NCI-H2227 (cell line): ENCODE measurements around the gene CDHR3.
A peak's percentile ranks its signal among the peaks of the same experiment; 100 is the strongest.

Source experiments
- DNase-seq: peaks from one replicate; lab custom pipeline; 2025; ENCODE audit not compliant: unreplicated experiment; lab: John Stamatoyannopoulos, UW

CDHR3 gene

DNA sequence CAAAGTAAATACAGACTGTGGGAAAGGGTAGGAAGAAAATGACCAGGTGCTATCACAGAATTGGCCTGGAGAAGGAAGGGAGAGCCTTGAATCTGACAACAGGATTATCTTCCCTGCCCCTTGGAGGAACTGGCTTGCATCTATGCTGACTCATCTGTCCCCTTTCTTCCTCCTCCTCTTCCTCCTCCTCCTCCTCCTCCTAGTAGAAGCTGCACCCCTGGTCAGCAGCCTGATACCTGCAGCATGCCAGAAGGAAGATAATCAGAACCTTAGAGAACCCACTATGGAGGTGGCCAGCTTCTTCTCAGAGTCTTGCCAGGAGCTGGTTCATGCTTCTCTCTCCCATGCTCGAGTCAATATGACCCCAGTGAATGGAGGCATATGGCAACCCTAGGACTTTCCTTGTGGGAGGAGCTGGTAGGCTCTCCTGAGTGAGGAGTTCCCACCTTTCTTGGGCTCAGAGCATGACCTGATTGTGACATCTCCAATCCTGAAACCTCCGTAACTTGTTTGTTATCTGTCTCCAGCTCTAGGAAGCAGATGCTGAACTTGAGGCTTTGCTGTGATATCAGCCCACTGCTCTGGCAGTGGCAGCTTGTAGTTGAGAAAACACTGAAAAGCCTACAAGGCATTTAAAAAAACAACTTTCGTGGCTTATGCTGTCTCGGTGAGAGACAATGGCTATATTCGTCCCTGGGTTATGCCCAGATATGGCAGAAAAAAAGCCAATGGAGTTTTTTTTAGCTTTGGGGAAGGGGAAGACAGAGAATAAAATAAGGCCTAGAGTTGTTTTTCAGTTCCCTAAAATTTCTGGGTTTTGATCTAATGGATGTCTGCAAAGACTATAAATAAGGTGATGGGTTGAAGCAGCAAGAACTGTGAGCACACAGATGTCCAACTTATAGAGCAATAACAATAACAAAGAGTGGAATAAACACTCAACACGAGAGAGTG lies 60.6 kb downstream of the CDHR3 start:
- no peak for DNase-seq

- DNase-seq = no peak
Measured at GRCh38 chr7:106026101-106026500, 63.0 kb downstream of the CDHR3 start.

DNA sequence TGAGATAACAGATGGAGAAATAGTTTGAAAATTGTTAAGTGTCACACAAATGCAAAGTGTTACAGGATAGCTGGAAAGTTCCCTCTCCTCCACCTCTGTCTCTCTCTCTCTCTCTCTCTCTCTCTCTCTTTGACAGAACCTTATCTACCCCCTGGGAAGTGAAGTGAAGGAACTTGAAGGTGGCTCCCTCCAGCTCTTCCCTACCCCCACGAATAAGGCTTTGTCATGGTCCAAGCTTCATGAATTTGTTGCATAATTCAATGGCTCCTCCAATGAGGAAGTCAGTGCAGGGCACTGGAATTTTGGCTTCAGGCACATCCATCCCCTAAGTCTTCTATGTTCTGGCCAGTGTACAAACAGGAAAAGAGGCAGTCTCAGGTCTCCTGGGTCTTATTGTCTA lies 66.4 kb downstream of the CDHR3 start:
- DNase-seq = no peak

GRCh38 chr7:106029941-106030340 lies 66.9 kb downstream of the CDHR3 start:
- no peak for DNase-seq

GRCh38 chr7:106031300-106032035 lies 68.4 kb downstream of the CDHR3 start:
- peak; percentile 79 for DNase-seq

GRCh38 chr7:106032295-106032694 lies 69.2 kb downstream of the CDHR3 start:
- no peak for DNase-seq

- DNase-seq = no peak
Measured at GRCh38 chr7:106033735-106034134, 70.7 kb downstream of the CDHR3 start.

GRCh38 chr7:106034383-106034782 lies 71.3 kb downstream of the CDHR3 start:
- DNase-seq = no peak

- DNase-seq = no peak
Measured at GRCh38 chr7:106035568-106035967, 72.5 kb downstream of the CDHR3 start.

- no peak for DNase-seq
Measured at GRCh38 chr7:106036004-106036403, 72.9 kb downstream of the CDHR3 start.

- no peak for DNase-seq
Measured at GRCh38 chr7:106037489-106038176, 74.6 kb downstream of the CDHR3 start.

DNA sequence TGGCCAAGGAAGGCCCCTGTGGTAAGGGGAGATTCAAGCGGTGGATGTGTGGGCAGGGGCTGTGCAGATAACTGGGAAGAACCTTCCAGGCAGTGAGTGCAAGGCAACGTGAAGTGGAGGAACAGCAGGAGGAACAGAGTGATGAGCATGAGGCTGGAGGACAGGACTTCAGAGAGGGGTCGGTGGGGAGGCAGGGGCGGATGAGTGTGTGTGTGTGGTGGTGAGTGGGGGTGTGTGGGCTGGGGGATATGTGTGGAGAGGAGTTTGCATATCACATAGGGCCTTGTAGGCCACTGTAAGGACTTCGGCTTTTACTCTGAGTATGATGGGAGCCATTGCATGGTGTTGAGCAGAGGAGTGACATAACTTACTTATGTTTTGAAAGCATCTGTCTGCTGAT lies 75.2 kb downstream of the CDHR3 start:
- DNase-seq = no peak

DNA sequence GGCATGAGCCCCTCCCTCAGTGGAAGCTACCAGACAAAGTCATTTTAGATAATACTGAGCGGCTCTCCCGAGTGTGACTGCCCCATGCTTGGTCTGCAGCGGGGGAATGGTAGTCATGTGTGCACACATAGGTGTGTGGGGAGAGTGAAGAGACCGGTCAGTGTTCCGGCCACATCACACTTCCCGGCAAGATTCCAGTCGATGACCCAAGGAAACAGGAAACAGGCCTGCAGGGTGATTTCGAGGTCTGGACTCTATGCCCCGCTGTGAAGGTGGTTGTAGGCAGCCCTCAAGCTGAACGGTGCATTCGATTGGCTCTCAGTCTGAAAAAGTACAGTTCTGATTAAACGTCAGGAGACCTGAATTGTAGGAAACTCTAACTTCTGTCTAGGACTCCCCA lies 75.9 kb downstream of the CDHR3 start:
- no peak for DNase-seq

- no peak for DNase-seq
Measured at GRCh38 chr7:106039486-106040060, 76.5 kb downstream of the CDHR3 start.

GRCh38 chr7:106041140-106041717 lies 78.2 kb downstream of the CDHR3 start:
- DNase-seq = peak; percentile 78

DNA sequence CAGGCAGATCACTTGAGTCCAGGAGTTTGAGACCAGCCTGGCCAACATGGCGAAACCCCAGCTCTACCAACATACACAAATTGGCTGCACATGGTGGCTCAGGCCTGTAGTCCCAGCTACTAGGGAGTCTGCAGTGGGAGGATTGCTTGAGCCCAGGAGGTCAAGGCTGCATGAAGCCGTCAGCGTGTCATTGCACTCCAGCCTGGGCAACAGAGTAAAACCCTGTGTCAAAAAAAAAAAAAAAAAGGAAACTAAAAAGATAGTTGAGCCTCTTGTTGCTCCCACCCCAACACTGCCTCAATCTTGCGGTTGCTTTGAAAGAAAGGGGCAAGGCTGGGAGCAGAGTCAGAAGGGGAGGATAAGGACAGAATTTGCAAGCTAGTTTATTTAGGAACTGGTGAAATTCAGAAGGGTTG lies 79.1 kb downstream of the CDHR3 start:
- DNase-seq = no peak

- DNase-seq = no peak
Measured at GRCh38 chr7:106045139-106045538, 82.1 kb downstream of the CDHR3 start.

GRCh38 chr7:106045586-106045985 lies 82.5 kb downstream of the CDHR3 start:
- no peak for DNase-seq

DNA sequence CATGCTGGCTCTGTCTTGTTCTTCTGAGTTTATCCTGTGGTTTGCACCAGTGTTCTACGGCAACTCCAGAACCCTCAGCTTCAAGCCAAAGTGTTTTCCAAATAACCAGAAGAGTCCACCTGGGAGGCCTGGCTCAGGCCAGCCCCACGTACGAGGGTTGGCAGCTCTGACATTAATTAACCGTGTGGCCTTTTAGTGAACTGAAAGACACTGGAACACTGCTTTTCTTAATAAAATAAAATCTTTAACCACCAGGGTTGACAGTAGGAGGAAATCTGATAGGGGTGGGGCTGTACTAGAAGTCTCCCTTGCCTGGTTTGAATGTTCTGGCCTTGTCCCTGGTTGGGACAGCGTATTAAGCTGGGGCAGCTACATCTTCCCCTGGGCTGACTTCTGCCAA lies 84.1 kb downstream of the CDHR3 start:
- no peak for DNase-seq

- peak; percentile 69 for DNase-seq
Measured at GRCh38 chr7:106047818-106048705, 85.0 kb downstream of the CDHR3 start.
